ENCODE data around the gene HDHD2. TPM values are rescaled to one million over a fixed set of nuclear protein-coding genes. Genes with fewer than 3 reads are reported as not detected.

Gene HDHD2
- total RNA-seq, 1 experiment from 2014 or later, result 14.3 TPM

GRCh38 chr18:47118981-47119380 is 31.3 kb downstream of the HDHD2 start:
- Histone ChIP-seq H3K27ac (no peak overlapping the region), H3K9me3 (replicated peaks) (no peaks in the 10 kb centered on the region)
- no peak for DNase-seq (ENCODE audit: low read depth in 1 of 2, low spot score in 2 of 2)

GRCh38 chr18:47115205-47115604 is 35.1 kb downstream of the HDHD2 start:
- no peak for DNase-seq (ENCODE audit: low read depth in 1 of 2, low spot score in 2 of 2)
- Histone ChIP-seq H3K36me3 (peaks cover 40% of the 10 kb centered on the region), H3K27ac (no peak overlapping the region), H3K27me3 (replicated peaks) (no peaks in the 10 kb centered on the region), H3K9me3 (replicated peaks) (no peaks in the 10 kb centered on the region), H3K4me1 (replicated peaks) (no peaks in the 10 kb centered on the region), H3K4me3 (no peak overlapping the region)

More at GRCh38 chr18:47118981-47119380, 31.3 kb downstream of the HDHD2 start:
- no peaks in the 10 kb centered on the region for H3K27me3 ChIP-seq (replicated peaks)
- no peaks in the 10 kb centered on the region for H3K4me1 ChIP-seq (replicated peaks)
- no peak overlapping the region for H3K4me3 ChIP-seq
- H3K36me3 ChIP-seq, result peaks cover 26% of the 10 kb centered on the region

GRCh38 chr18:47113796-47114540 is 36.3 kb downstream of the HDHD2 start:
- Histone ChIP-seq H3K36me3 (peaks cover 36% of the 10 kb centered on the region), H3K27ac (no peak overlapping the region), H3K4me3 (no peak overlapping the region), H3K4me1 (replicated peaks) (no peaks in the 10 kb centered on the region), H3K9me3 (replicated peaks) (no peaks in the 10 kb centered on the region), H3K27me3 (replicated peaks) (no peaks in the 10 kb centered on the region)
- DNase-seq (ENCODE audit: low read depth in 1 of 2, low spot score in 2 of 2), result no peak

- Histone ChIP-seq H3K27me3 (replicated peaks) (no peaks in the 10 kb centered on the region), H3K9me3 (replicated peaks) (no peaks in the 10 kb centered on the region), H3K4me3 (no peak overlapping the region), H3K27ac (no peak overlapping the region), H3K36me3 (peaks cover 39% of the 10 kb centered on the region), H3K4me1 (replicated peaks) (no peaks in the 10 kb centered on the region)
- DNase-seq (ENCODE audit: low read depth in 1 of 2, low spot score in 2 of 2), result no peak
Observed at GRCh38 chr18:47110492-47111274, 39.6 kb downstream of the HDHD2 start.

- Histone ChIP-seq H3K27ac (no peak overlapping the region), H3K27me3 (replicated peaks) (no peaks in the 10 kb centered on the region), H3K4me3 (no peak overlapping the region), H3K4me1 (replicated peaks) (no peaks in the 10 kb centered on the region), H3K9me3 (replicated peaks) (no peaks in the 10 kb centered on the region), H3K36me3 (peaks cover 34% of the 10 kb centered on the region)
- DNase-seq (ENCODE audit: low read depth in 1 of 2, low spot score in 2 of 2), result no peak
Observed at GRCh38 chr18:47109720-47110119, 40.6 kb downstream of the HDHD2 start.

GRCh38 chr18:47108998-47109405 is 41.3 kb downstream of the HDHD2 start:
- Histone ChIP-seq H3K9me3 (replicated peaks) (no peaks in the 10 kb centered on the region), H3K4me1 (replicated peaks) (no peaks in the 10 kb centered on the region), H3K27ac (no peak overlapping the region), H3K27me3 (replicated peaks) (no peaks in the 10 kb centered on the region), H3K36me3 (peaks cover 34% of the 10 kb centered on the region), H3K4me3 (no peak overlapping the region)
- no peak for DNase-seq (ENCODE audit: low read depth in 1 of 2, low spot score in 2 of 2)

- Histone ChIP-seq H3K27ac (no peak overlapping the region), H3K4me1 (replicated peaks) (no peaks in the 10 kb centered on the region), H3K4me3 (no peak overlapping the region), H3K27me3 (replicated peaks) (no peaks in the 10 kb centered on the region), H3K36me3 (peaks cover 34% of the 10 kb centered on the region), H3K9me3 (replicated peaks) (no peaks in the 10 kb centered on the region)
- DNase-seq (ENCODE audit: low read depth in 1 of 2, low spot score in 2 of 2), result no peak
Observed at GRCh38 chr18:47108373-47108772, 41.9 kb downstream of the HDHD2 start.

GRCh38 chr18:47100212-47100831 is 50.0 kb downstream of the HDHD2 start:
- no peaks in the 10 kb centered on the region; the same call in none of the 2 replicates for H3K27me3 ChIP-seq (replicated peaks)
- peaks cover 3% of the 10 kb centered on the region; the same call in 1 of the 2 replicates for H3K36me3 ChIP-seq
- H3K4me1 ChIP-seq (replicated peaks), result no peaks in the 10 kb centered on the region
- no peak overlapping the region for H3K4me3 ChIP-seq
- no peaks in the 10 kb centered on the region for H3K9me3 ChIP-seq (replicated peaks)
- peak; percentile 28 to 51 for DNase-seq (ENCODE audit: low read depth in 1 of 2, low spot score in 2 of 2)
- H3K27ac ChIP-seq, result no peak overlapping the region

GRCh38 chr18:47095810-47096209 is 54.5 kb downstream of the HDHD2 start:
- H3K4me3 ChIP-seq, result no peak overlapping the region
- H3K36me3 ChIP-seq, result no peaks in the 10 kb centered on the region
- no peak for DNase-seq (ENCODE audit: low read depth in 1 of 2, low spot score in 2 of 2)
- H3K4me1 ChIP-seq (replicated peaks), result no peaks in the 10 kb centered on the region
- H3K27me3 ChIP-seq (replicated peaks), result no peaks in the 10 kb centered on the region; the same call in none of the 2 replicates
- H3K27ac ChIP-seq, result no peak overlapping the region
- no peaks in the 10 kb centered on the region for H3K9me3 ChIP-seq (replicated peaks)

GRCh38 chr18:47087676-47088075 is 62.6 kb downstream of the HDHD2 start:
- no peaks in the 10 kb centered on the region for H3K4me1 ChIP-seq (replicated peaks)
- no peak overlapping the region for H3K27ac ChIP-seq
- no peaks in the 10 kb centered on the region; the same call in 1 of the 2 replicates for H3K27me3 ChIP-seq (replicated peaks)
- H3K36me3 ChIP-seq, result no peaks in the 10 kb centered on the region
- no peak for DNase-seq (ENCODE audit: low read depth in 1 of 2, low spot score in 2 of 2)
- H3K4me3 ChIP-seq, result no peak overlapping the region
- no peaks in the 10 kb centered on the region for H3K9me3 ChIP-seq (replicated peaks)

GRCh38 chr18:47081578-47081977 is 68.7 kb downstream of the HDHD2 start:
- Histone ChIP-seq H3K27ac (no peak overlapping the region), H3K4me3 (no peak overlapping the region), H3K27me3 (replicated peaks) (0 out of 2 replicates have a peak, but pooled peaks cover 3% of the 10 kb centered on the region), H3K36me3 (no peaks in the 10 kb centered on the region), H3K4me1 (replicated peaks) (no peaks in the 10 kb centered on the region), H3K9me3 (replicated peaks) (no peaks in the 10 kb centered on the region)
- no peak for DNase-seq (ENCODE audit: low read depth in 1 of 2, low spot score in 2 of 2)

GRCh38 chr18:47080872-47081271 is 69.4 kb downstream of the HDHD2 start:
- no peaks in the 10 kb centered on the region for H3K36me3 ChIP-seq
- no peaks in the 10 kb centered on the region for H3K4me1 ChIP-seq (replicated peaks)
- no peak for DNase-seq (ENCODE audit: low read depth in 1 of 2, low spot score in 2 of 2)
- H3K9me3 ChIP-seq (replicated peaks), result no peaks in the 10 kb centered on the region
- H3K27me3 ChIP-seq (replicated peaks), result 0 out of 2 replicates have a peak, but pooled peaks cover 3% of the 10 kb centered on the region
- H3K4me3 ChIP-seq, result no peak overlapping the region
- H3K27ac ChIP-seq, result no peak overlapping the region

- peaks cover 13% of the 10 kb centered on the region; the same call in 1 of the 2 replicates for H3K27me3 ChIP-seq (replicated peaks)
- H3K4me3 ChIP-seq, result no peak overlapping the region
- no peaks in the 10 kb centered on the region for H3K36me3 ChIP-seq
Observed at GRCh38 chr18:47077111-47077510, 73.2 kb downstream of the HDHD2 start.

More at GRCh38 chr18:47077111-47077510, 73.2 kb downstream of the HDHD2 start:
- no peak overlapping the region for H3K27ac ChIP-seq
- DNase-seq (ENCODE audit: low read depth in 1 of 2, low spot score in 2 of 2), result no peak
- no peaks in the 10 kb centered on the region for H3K4me1 ChIP-seq (replicated peaks)
- no peaks in the 10 kb centered on the region for H3K9me3 ChIP-seq (replicated peaks)
